Measurements from ENCODE around the gene CDH13.

CDH13 gene

DNA sequence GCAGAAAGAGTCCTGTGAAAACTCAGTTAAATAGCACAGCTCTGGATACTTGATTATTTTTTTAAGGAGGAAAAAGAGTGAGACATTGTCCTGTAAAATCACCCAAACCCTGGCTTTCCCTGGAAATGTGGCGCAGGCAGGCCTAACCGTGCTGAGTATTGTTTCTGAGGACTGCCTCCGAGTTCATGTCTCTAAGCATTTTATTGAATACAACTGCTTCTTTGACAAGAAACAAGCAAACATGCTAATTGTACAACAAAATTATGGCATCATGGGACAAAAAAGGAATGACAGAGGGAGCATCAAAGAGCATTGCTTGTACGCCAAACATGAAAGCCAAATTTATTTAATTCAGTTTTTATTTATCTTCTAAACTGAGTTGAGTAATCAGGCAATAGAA, 1116.5 kb downstream of the CDH13 start:
- Histone ChIP-seq H3K4me3 (ENCODE audit: low read depth in 1 of 2, low read length in 2 of 2) (no peak overlapping the region), H3K27me3 (ENCODE audit: insufficient read depth, low read length, poor library complexity) (peaks cover 8% of the 10 kb centered on the region), H3K4me1 (ENCODE audit: insufficient read depth, low read length) (no peaks in the 10 kb centered on the region), H3K9ac (ENCODE audit: low read depth, low read length) (no peak overlapping the region), H3K27ac (ENCODE audit: low read length) (no peak overlapping the region), H2AFZ (ENCODE audit: low read depth, low read length) (no peak overlapping the region), H3K79me2 (ENCODE audit: insufficient read depth, low read length) (no peaks in the 10 kb centered on the region), H3K4me2 (ENCODE audit: insufficient read depth, low read length) (no peak overlapping the region), H4K20me1 (ENCODE audit: insufficient read depth, low read length) (no peaks in the 10 kb centered on the region; the same call in 1 of the 2 replicates), H3K36me3 (ENCODE audit: insufficient read depth, low read length) (no peaks in the 10 kb centered on the region), H3K9me3 (ENCODE audit: insufficient read depth, low read length, severe bottlenecking) (no peaks in the 10 kb centered on the region)
- no peak for DNase-seq
- no peak for ATAC-seq (ENCODE audit: insufficient read depth, low read depth)
- TF ChIP-seq, protein P1, sequence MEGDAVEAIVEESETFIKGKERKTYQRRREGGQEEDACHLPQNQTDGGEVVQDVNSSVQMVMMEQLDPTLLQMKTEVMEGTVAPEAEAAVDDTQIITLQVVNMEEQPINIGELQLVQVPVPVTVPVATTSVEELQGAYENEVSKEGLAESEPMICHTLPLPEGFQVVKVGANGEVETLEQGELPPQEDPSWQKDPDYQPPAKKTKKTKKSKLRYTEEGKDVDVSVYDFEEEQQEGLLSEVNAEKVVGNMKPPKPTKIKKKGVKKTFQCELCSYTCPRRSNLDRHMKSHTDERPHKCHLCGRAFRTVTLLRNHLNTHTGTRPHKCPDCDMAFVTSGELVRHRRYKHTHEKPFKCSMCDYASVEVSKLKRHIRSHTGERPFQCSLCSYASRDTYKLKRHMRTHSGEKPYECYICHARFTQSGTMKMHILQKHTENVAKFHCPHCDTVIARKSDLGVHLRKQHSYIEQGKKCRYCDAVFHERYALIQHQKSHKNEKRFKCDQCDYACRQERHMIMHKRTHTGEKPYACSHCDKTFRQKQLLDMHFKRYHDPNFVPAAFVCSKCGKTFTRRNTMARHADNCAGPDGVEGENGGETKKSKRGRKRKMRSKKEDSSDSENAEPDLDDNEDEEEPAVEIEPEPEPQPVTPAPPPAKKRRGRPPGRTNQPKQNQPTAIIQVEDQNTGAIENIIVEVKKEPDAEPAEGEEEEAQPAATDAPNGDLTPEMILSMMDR (IDR thresholded peaks at IDR 0.05; ENCODE audit: borderline replicate concordance, extremely low read depth, low read length, poor library complexity, severe bottlenecking), result no peak
- TF ChIP-seq EZH2 (IDR thresholded peaks at IDR 0.05; ENCODE audit: borderline replicate concordance, low read depth, low read length, severe bottlenecking), result no peak

DNA sequence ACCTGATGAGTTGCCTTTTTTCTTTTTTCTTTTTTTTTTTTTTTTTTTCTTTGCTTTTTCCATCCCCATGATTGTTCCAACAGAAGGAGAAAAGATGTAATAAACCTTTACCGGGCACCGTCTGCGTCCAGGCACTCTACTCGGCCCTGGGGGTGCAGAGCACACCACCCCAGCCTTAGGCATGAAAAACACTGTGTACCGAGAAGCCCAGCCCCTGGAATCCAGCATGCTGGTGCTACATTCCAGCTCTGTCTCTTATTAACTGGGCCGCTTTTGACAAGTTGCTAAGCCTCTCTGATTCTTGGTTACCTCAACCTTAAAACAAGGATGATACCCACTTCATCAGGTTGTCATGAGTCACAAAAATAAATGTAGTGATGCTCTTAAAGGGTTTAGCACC, 1117.0 kb downstream of the CDH13 start:
- H3K4me1 ChIP-seq (ENCODE audit: insufficient read depth, low read length), result no peaks in the 10 kb centered on the region
- DNase-seq (no peak), ATAC-seq (ENCODE audit: insufficient read depth, low read depth) (no peak)
- TF ChIP-seq EZH2 (IDR thresholded peaks at IDR 0.05; ENCODE audit: borderline replicate concordance, low read depth, low read length, severe bottlenecking), result no peak
- TF ChIP-seq, protein P1 (IDR thresholded peaks at IDR 0.05; ENCODE audit: borderline replicate concordance, extremely low read depth, low read length, poor library complexity, severe bottlenecking), result no peak
- no peaks in the 10 kb centered on the region for H3K9me3 ChIP-seq (ENCODE audit: insufficient read depth, low read length, severe bottlenecking)
- H3K36me3 ChIP-seq (ENCODE audit: insufficient read depth, low read length), result no peaks in the 10 kb centered on the region
- H2AFZ ChIP-seq (ENCODE audit: low read depth, low read length), result no peak overlapping the region
- no peak overlapping the region for H3K4me3 ChIP-seq (ENCODE audit: low read depth in 1 of 2, low read length in 2 of 2)
- no peaks in the 10 kb centered on the region; the same call in 1 of the 2 replicates for H4K20me1 ChIP-seq (ENCODE audit: insufficient read depth, low read length)
- H3K27me3 ChIP-seq (ENCODE audit: insufficient read depth, low read length, poor library complexity), result peaks cover 8% of the 10 kb centered on the region
- H3K79me2 ChIP-seq (ENCODE audit: insufficient read depth, low read length), result no peaks in the 10 kb centered on the region
- no peak overlapping the region for H3K4me2 ChIP-seq (ENCODE audit: insufficient read depth, low read length)
- no peak overlapping the region for H3K27ac ChIP-seq (ENCODE audit: low read length)
- no peak overlapping the region for H3K9ac ChIP-seq (ENCODE audit: low read depth, low read length)

DNA sequence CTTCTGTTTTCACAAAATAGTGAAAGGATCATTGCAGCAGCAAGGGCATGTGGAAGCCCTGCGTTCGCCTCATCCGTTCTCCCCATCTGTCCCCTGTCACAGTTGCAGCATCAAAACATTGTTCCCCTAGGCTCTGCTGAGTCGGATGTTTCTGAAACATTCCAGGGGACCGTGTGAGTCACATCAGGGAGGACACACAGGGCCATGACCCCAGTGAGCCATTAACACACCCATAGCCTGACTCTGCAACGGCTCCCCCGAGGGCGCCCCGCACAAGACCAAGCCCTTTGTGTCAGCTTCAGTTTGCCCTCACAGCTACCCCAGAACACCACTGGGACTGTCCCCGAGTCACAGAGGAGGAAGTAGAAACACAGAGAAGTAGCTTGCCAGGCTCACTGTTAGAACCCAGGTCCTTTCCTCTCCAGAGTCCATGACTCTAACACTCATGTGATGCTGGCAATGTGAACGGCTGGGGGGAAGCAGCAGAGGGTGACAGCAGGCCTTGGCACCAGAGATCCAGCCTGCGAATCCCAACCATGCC, 1117.7 kb downstream of the CDH13 start:
- Histone ChIP-seq H3K27me3 (ENCODE audit: insufficient read depth, low read length, poor library complexity) (peaks cover 6% of the 10 kb centered on the region), H3K4me1 (ENCODE audit: insufficient read depth, low read length) (no peaks in the 10 kb centered on the region), H3K9ac (ENCODE audit: low read depth, low read length) (no peak overlapping the region), H3K79me2 (ENCODE audit: insufficient read depth, low read length) (no peaks in the 10 kb centered on the region), H3K4me2 (ENCODE audit: insufficient read depth, low read length) (no peak overlapping the region), H3K9me3 (ENCODE audit: insufficient read depth, low read length, severe bottlenecking) (no peaks in the 10 kb centered on the region), H4K20me1 (ENCODE audit: insufficient read depth, low read length) (no peaks in the 10 kb centered on the region; the same call in 1 of the 2 replicates), H3K27ac (ENCODE audit: low read length) (no peak overlapping the region), H3K4me3 (ENCODE audit: low read depth in 1 of 2, low read length in 2 of 2) (no peak overlapping the region), H3K36me3 (ENCODE audit: insufficient read depth, low read length) (no peaks in the 10 kb centered on the region), H2AFZ (ENCODE audit: low read depth, low read length) (no peak overlapping the region)
- DNase-seq, result no peak
- ATAC-seq (ENCODE audit: insufficient read depth, low read depth), result no peak
- TF ChIP-seq, protein P1 (IDR thresholded peaks at IDR 0.05; ENCODE audit: borderline replicate concordance, extremely low read depth, low read length, poor library complexity, severe bottlenecking), result no peak
- no peak for TF ChIP-seq EZH2 (IDR thresholded peaks at IDR 0.05; ENCODE audit: borderline replicate concordance, low read depth, low read length, severe bottlenecking)
